Lung (tissue), 12 donors: Measurements from ENCODE around the gene SMAD5. TPM values are rescaled to one million over a fixed set of nuclear protein-coding genes. Genes with fewer than 3 reads are reported as not detected.

ENCODE experiments used
- ATAC-seq: fragments of 200-7000 bp; cut with Tn5 transposase; one replicate; pipeline ENCODE4 v1.9.1; 2020; ENCODE audit warnings: moderate number of reproducible peaks; ENCODE audit not compliant: insufficient read depth, low FRiP score
- DNase-seq, 3 donors: peaks; one replicate each; pipeline ENCODE4 v3.0.0-alpha.2; 2013 to 2017
- H3K27ac ChIP-seq, 2 donors: one replicate each; pipeline ENCODE4 v1.5.1; 2013; ENCODE audit warnings: mild to moderate bottlenecking in 2 of 2, moderate library complexity in 2 of 2, control low read depth in 1 of 2, inconsistent platforms in 1 of 2, low read depth in 1 of 2, low read length in 1 of 2
- H3K27me3 ChIP-seq, 3 donors: one replicate each; pipeline ENCODE4 v1.5.1; 2013; ENCODE audit warnings: low read length in 2 of 3; ENCODE audit not compliant: control insufficient read depth in 3 of 3, insufficient read depth in 3 of 3
- H3K36me3 ChIP-seq, 4 donors: one replicate each; pipeline ENCODE4 v1.5.1; 2013; ENCODE audit warnings: low read length in 4 of 4, mild to moderate bottlenecking in 1 of 4, moderate library complexity in 1 of 4; ENCODE audit not compliant: control insufficient read depth in 4 of 4, insufficient read depth in 4 of 4
- H3K4me1 ChIP-seq, 5 donors: one replicate each; pipeline ENCODE4 v1.5.1; 2013; ENCODE audit warnings: low read length in 5 of 5, mild to moderate bottlenecking in 2 of 5, moderate library complexity in 1 of 5; ENCODE audit not compliant: control insufficient read depth in 5 of 5, insufficient read depth in 5 of 5
- H3K4me3 ChIP-seq: one replicate; pipeline ENCODE4 v1.5.1; 2013; ENCODE audit warnings: mild to moderate bottlenecking, control low read depth, moderate library complexity
- H3K9ac ChIP-seq, 2 donors: one replicate each; pipeline ENCODE4 v1.5.1; 2013; ENCODE audit warnings: low read length in 2 of 2, control low read depth in 1 of 2; ENCODE audit not compliant: insufficient read depth in 1 of 2
- H3K9me3 ChIP-seq, 4 donors: one replicate each; pipeline ENCODE4 v1.5.1; 2013; ENCODE audit warnings: low read length in 3 of 4, mild to moderate bottlenecking in 1 of 4, moderate library complexity in 1 of 4; ENCODE audit not compliant: control insufficient read depth in 4 of 4, insufficient read depth in 3 of 4
- CTCF ChIP-seq: IDR thresholded peaks from 2 replicates; pipeline ENCODE4 v1.5.1; 2012; ENCODE audit warnings: mild to moderate bottlenecking; ENCODE audit errors: control extremely low read depth, extremely low read depth
- WGBS, 2 donors: extraction: QIAGEN DNeasy Blood & Tissue Kit; methylation state at CpG; one replicate each; pipeline ENCODE4 v1.1.7; 2013; 5-methylcytosine and 5-hydroxymethylcytosine counted together
- polyA plus RNA-seq, 2 donors: library from polyadenylated mRNA; stranded (reverse); fragments of 200-250 nt; gene quantifications; one replicate each; pipeline ENCODE4 v1.2.1, GENCODE V29; 2013
- total RNA-seq, 2 donors: library from RNA; depleted of rRNA in 1 of 2; stranded (reverse); fragments of >200 nt in 1 of 2; gene quantifications; one replicate each; pipeline ENCODE4 v1.2.1, GENCODE V29; 2014 to 2021
- donor health status: control.
- donor health status: control.
- donor health status: Bipolar disorder and iron deficiency.
- donor health status: healthy.
- donor health status: DM: yes; HTN: yes; CAD: no.

The SMAD5 gene
- total and polyA plus RNA-seq, 4 donors, result 8.8 to 67.0 (median 26.6) TPM

- H3K9ac ChIP-seq, result no peak overlapping the region
- TF ChIP-seq CTCF, result no peak
- no peak overlapping the region for H3K4me3 ChIP-seq
- no peaks in the 10 kb centered on the region for H3K27me3 ChIP-seq
- peaks cover 0 to 41% (median 3%) of the 10 kb centered on the region in 5 donors for H3K4me1 ChIP-seq
- no peaks in the 10 kb centered on the region for H3K9me3 ChIP-seq
- DNase-seq (no peak), ATAC-seq (no peak)
- H3K27ac ChIP-seq, result no peak overlapping the region
- no peaks in the 10 kb centered on the region for H3K36me3 ChIP-seq
Measured at GRCh38 chr5:136141561-136141960, 8.9 kb downstream of the SMAD5 start.

DNA sequence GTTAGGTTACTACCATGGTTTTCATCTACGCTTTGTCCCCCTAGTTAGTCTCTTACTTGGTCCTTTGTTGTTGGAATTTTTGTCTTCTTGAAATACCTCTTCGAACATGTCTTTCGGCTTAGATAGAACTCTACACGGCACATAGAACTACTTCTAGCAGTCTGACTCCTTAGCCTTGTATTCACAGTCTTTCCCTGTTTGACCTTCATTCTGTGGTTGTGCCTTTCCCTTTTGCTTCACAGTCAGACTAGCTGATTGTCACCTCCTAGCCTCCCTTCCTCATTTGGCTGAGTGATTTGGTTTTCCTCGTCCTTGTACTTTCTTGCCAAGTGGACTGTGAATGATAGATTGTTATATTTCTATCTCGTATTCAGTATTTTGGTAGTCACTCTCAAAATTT is 10.7 kb downstream of the SMAD5 start:
- no peak for TF ChIP-seq CTCF
- H3K4me3 ChIP-seq, result no peak overlapping the region
- no peaks in the 10 kb centered on the region for H3K9me3 ChIP-seq
- H3K27ac ChIP-seq, result no peak overlapping the region
- DNase-seq (no peak), ATAC-seq (no peak)
- no peaks in the 10 kb centered on the region for H3K36me3 ChIP-seq
- H3K9ac ChIP-seq, result no peak overlapping the region
- H3K4me1 ChIP-seq, result peaks cover 0 to 32% (median 3%) of the 10 kb centered on the region in 5 donors
- WGBS, 2 donors, result 79 to 85% methylated on average over 6 of the region's 6 CpGs
- no peaks in the 10 kb centered on the region for H3K27me3 ChIP-seq

DNA sequence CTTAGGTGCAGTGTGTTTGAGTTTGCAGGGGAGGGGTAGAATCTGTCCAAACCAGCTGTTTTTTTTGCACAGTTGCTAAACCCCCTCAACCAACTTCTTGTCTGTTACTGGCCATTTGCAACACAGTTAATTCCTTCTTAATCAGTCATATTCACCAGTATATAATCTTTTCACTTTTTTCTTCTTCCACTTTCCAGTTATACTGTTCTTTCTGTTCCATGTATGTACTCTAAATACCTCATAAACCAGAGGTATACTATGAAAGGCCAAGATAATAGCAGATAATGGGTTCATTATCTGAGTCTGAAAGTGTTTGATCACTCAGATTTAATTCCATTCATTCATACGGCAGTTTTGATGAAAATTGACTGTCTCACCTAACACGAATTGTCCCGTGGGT is 11.1 kb downstream of the SMAD5 start:
- Histone ChIP-seq H3K27ac (no peak overlapping the region), H3K27me3 (no peaks in the 10 kb centered on the region), H3K4me3 (no peak overlapping the region), H3K36me3 (no peaks in the 10 kb centered on the region), H3K9ac (no peak overlapping the region), H3K9me3 (no peaks in the 10 kb centered on the region), H3K4me1 (peaks cover 0 to 32% (median 3%) of the 10 kb centered on the region in 5 donors)
- ATAC-seq (no peak), DNase-seq (no peak)
- WGBS, 2 donors, result 89% methylated on average over 3 of the region's 3 CpGs
- no peak for TF ChIP-seq CTCF

GRCh38 chr5:136145030-136145429 is 12.4 kb downstream of the SMAD5 start:
- WGBS, 2 donors, result 56 to 76% methylated on average over 2 of the region's 2 CpGs
- Histone ChIP-seq H3K4me3 (no peak overlapping the region), H3K36me3 (no peaks in the 10 kb centered on the region), H3K9ac (no peak overlapping the region), H3K9me3 (no peaks in the 10 kb centered on the region), H3K4me1 (peaks cover 0 to 29% (median 5%) of the 10 kb centered on the region in 5 donors), H3K27me3 (no peaks in the 10 kb centered on the region), H3K27ac (no peak overlapping the region)
- no peak for DNase-seq
- ATAC-seq, result no peak
- TF ChIP-seq CTCF, result no peak
